ENCODE measurements around the gene EXOSC1.

EXOSC1 gene

GRCh38 chr10:97482381-97482780 is 36.6 kb upstream of the EXOSC1 start:
- no peak for TF ChIP-seq CTCF (IDR thresholded peaks at IDR 0.05)

- TF ChIP-seq CTCF (IDR thresholded peaks at IDR 0.05): no peak
Observed at GRCh38 chr10:97481071-97481470, 35.3 kb upstream of the EXOSC1 start.

GRCh38 chr10:97479939-97480338 is 34.1 kb upstream of the EXOSC1 start:
- TF ChIP-seq CTCF (IDR thresholded peaks at IDR 0.05): no peak

- TF ChIP-seq CTCF (IDR thresholded peaks at IDR 0.05): no peak
Observed at GRCh38 chr10:97475936-97476594, 30.3 kb upstream of the EXOSC1 start.

GRCh38 chr10:97474918-97475317 is 29.1 kb upstream of the EXOSC1 start:
- TF ChIP-seq CTCF (IDR thresholded peaks at IDR 0.05): no peak

- no peak for TF ChIP-seq CTCF (IDR thresholded peaks at IDR 0.05)
Observed at GRCh38 chr10:97468162-97468561, 22.4 kb upstream of the EXOSC1 start.

- no peak for TF ChIP-seq CTCF (IDR thresholded peaks at IDR 0.05)
Observed at GRCh38 chr10:97466755-97467154, 20.9 kb upstream of the EXOSC1 start.

GRCh38 chr10:97465982-97466381 is 20.2 kb upstream of the EXOSC1 start:
- TF ChIP-seq CTCF (IDR thresholded peaks at IDR 0.05): no peak
